ACC112 (cell line): ENCODE results near the gene KSR1.
"Not testable (repeated sequence)": the region's sequence is repeated elsewhere in the genome, so short reads cannot be mapped to it uniquely, and the experiment has no call there.

ENCODE experiments used
- H2AFZ ChIP-seq: fragments of 200-600 bp; sonication (generic); one replicate; pipeline ENCODE4 v1.6.0; 2017; ENCODE audit warnings: antibody characterized with exemption, low read length; ENCODE audit not compliant: unreplicated experiment
- H3K27ac ChIP-seq: fragments of 200-600 bp; sonication (generic); 2 replicates; pipeline ENCODE4 v1.5.1; 2014; ENCODE audit warnings: low read depth, mild to moderate bottlenecking, antibody characterized with exemption, low read length, moderate library complexity
- H3K27me3 ChIP-seq: fragments of 200-600 bp; sonication (generic); 2 replicates; pipeline ENCODE4 v1.6.1; 2014; ENCODE audit warnings: mild to moderate bottlenecking, antibody characterized with exemption, low read length, moderate library complexity, mixed read lengths; ENCODE audit not compliant: insufficient read depth
- H3K36me3 ChIP-seq: fragments of 200-600 bp; sonication (generic); 2 replicates; pipeline ENCODE4 v1.6.1; 2016; ENCODE audit warnings: mild to moderate bottlenecking, antibody characterized with exemption, low read length, moderate library complexity, mixed read lengths; ENCODE audit not compliant: insufficient read depth
- H3K4me1 ChIP-seq: fragments of 200-600 bp; sonication (generic); one replicate; pipeline ENCODE4 v1.6.1; 2016; ENCODE audit warnings: low read length, mixed read lengths; ENCODE audit not compliant: insufficient read depth, unreplicated experiment, control insufficient read depth
- H3K4me3 ChIP-seq: fragments of 200-600 bp; sonication (generic); 2 replicates; pipeline ENCODE4 v1.5.1; 2014; ENCODE audit warnings: mild to moderate bottlenecking, low read depth, low read length
- H3K79me2 ChIP-seq: fragments of 200-600 bp; sonication (generic); one replicate; pipeline ENCODE4 v1.6.0; 2016; ENCODE audit warnings: low read length; ENCODE audit not compliant: control insufficient read depth, unreplicated experiment, insufficient read depth

The KSR1 gene

GRCh38 chr17:27618417-27618816, 162.2 kb downstream of the KSR1 start:
- Histone ChIP-seq H3K27ac (no peak overlapping the region), H3K79me2 (no peaks in the 10 kb centered on the region), H3K4me1 (no peaks in the 10 kb centered on the region), H2AFZ (no peak overlapping the region), H3K27me3 (no peaks in the 10 kb centered on the region), H3K4me3 (no peak overlapping the region), H3K36me3 (no peaks in the 10 kb centered on the region)

- H3K79me2 ChIP-seq = no peaks in the 10 kb centered on the region
- no peak overlapping the region for H2AFZ ChIP-seq
- no peaks in the 10 kb centered on the region for H3K4me1 ChIP-seq
- no peak overlapping the region for H3K27ac ChIP-seq
- H3K4me3 ChIP-seq = no peak overlapping the region
- H3K36me3 ChIP-seq = no peaks in the 10 kb centered on the region
- no peaks in the 10 kb centered on the region for H3K27me3 ChIP-seq
Measured at GRCh38 chr17:27620721-27621120, 164.5 kb downstream of the KSR1 start.

- Histone ChIP-seq H3K4me3 (no peak overlapping the region), H3K4me1 (no peaks in the 10 kb centered on the region), H3K27ac (no peak overlapping the region), H3K79me2 (no peaks in the 10 kb centered on the region), H2AFZ (no peak overlapping the region), H3K36me3 (no peaks in the 10 kb centered on the region), H3K27me3 (no peaks in the 10 kb centered on the region)
Measured at GRCh38 chr17:27621536-27621935, 165.3 kb downstream of the KSR1 start.

- no peaks in the 10 kb centered on the region for H3K36me3 ChIP-seq
- H2AFZ ChIP-seq = no peak overlapping the region
- no peaks in the 10 kb centered on the region for H3K4me1 ChIP-seq
- no peak overlapping the region for H3K4me3 ChIP-seq
- H3K27me3 ChIP-seq = no peaks in the 10 kb centered on the region
- H3K79me2 ChIP-seq = no peaks in the 10 kb centered on the region
- H3K27ac ChIP-seq = no peak overlapping the region
Measured at GRCh38 chr17:27621942-27622559, 165.8 kb downstream of the KSR1 start.

GRCh38 chr17:27622986-27623385, 166.7 kb downstream of the KSR1 start:
- Histone ChIP-seq H3K27ac (no peak overlapping the region), H3K4me1 (no peaks in the 10 kb centered on the region), H3K36me3 (no peaks in the 10 kb centered on the region), H3K27me3 (no peaks in the 10 kb centered on the region), H3K79me2 (no peaks in the 10 kb centered on the region), H3K4me3 (no peak overlapping the region), H2AFZ (no peak overlapping the region)

GRCh38 chr17:27623614-27624013, 167.4 kb downstream of the KSR1 start:
- H3K79me2 ChIP-seq = no peaks in the 10 kb centered on the region
- no peaks in the 10 kb centered on the region for H3K4me1 ChIP-seq
- H3K27ac ChIP-seq = no peak overlapping the region
- H3K27me3 ChIP-seq = no peaks in the 10 kb centered on the region
- no peaks in the 10 kb centered on the region for H3K36me3 ChIP-seq
- no peak overlapping the region for H3K4me3 ChIP-seq
- H2AFZ ChIP-seq = no peak overlapping the region

GRCh38 chr17:27624539-27624938, 168.3 kb downstream of the KSR1 start:
- no peaks in the 10 kb centered on the region for H3K79me2 ChIP-seq
- H3K4me1 ChIP-seq = no peaks in the 10 kb centered on the region
- no peak overlapping the region for H3K27ac ChIP-seq
- no peaks in the 10 kb centered on the region for H3K36me3 ChIP-seq
- no peak overlapping the region for H3K4me3 ChIP-seq
- no peaks in the 10 kb centered on the region for H3K27me3 ChIP-seq
- H2AFZ ChIP-seq = no peak overlapping the region

GRCh38 chr17:27625856-27626255, 169.6 kb downstream of the KSR1 start:
- H3K36me3 ChIP-seq = no peaks in the 10 kb centered on the region
- peaks cover 1% of the 10 kb centered on the region for H3K4me1 ChIP-seq
- H2AFZ ChIP-seq = no peak overlapping the region
- H3K27ac ChIP-seq = no peak overlapping the region
- H3K79me2 ChIP-seq = no peaks in the 10 kb centered on the region
- H3K27me3 ChIP-seq = no peaks in the 10 kb centered on the region
- no peak overlapping the region for H3K4me3 ChIP-seq

- Histone ChIP-seq H3K27ac (no peak overlapping the region), H3K4me1 (peaks cover 14% of the 10 kb centered on the region), H3K79me2 (no peaks in the 10 kb centered on the region), H3K4me3 (no peak overlapping the region), H3K27me3 (no peaks in the 10 kb centered on the region), H2AFZ (no peak overlapping the region), H3K36me3 (no peaks in the 10 kb centered on the region)
Measured at GRCh38 chr17:27627514-27627913, 171.3 kb downstream of the KSR1 start.

GRCh38 chr17:27628376-27628775, 172.1 kb downstream of the KSR1 start:
- Histone ChIP-seq H3K4me1 (peaks cover 23% of the 10 kb centered on the region), H3K4me3 (no peak overlapping the region), H3K27me3 (no peaks in the 10 kb centered on the region), H3K27ac (no peak overlapping the region), H3K36me3 (no peaks in the 10 kb centered on the region), H2AFZ (no peak overlapping the region), H3K79me2 (no peaks in the 10 kb centered on the region)

GRCh38 chr17:27629260-27629659, 173.0 kb downstream of the KSR1 start:
- peaks cover 32% of the 10 kb centered on the region for H3K4me1 ChIP-seq
- H3K4me3 ChIP-seq, H2AFZ ChIP-seq, H3K36me3 ChIP-seq, H3K27ac ChIP-seq, H3K27me3 ChIP-seq, H3K79me2 ChIP-seq: not testable (repeated sequence)
